PC-9 (cell line): ENCODE results near the gene PRSS50. TPM values are rescaled to one million over a fixed set of nuclear protein-coding genes. Genes with fewer than 3 reads are reported as not detected.

ENCODE experiments used
- BruUV-seq: library from RNA; stranded (reverse); fragments of 400-500 nt; replicated peaks from 2 replicates; lab custom pipeline; 2021; lab: Mats Ljungman, UMichigan
- CTCF ChIA-PET: fragments of 300-600 bp; sonication (Branson Sonifier 250); formaldehyde crosslinking; loops from one replicate; lab custom pipeline; 2022; ENCODE audit warnings: antibody characterized with exemption; lab: Charles Lee
- POLR2A ChIA-PET: fragments of 300-600 bp; sonication (Branson Sonifier 250); formaldehyde crosslinking; loops from one replicate; lab custom pipeline; 2022; ENCODE audit warnings: antibody characterized with exemption; ENCODE audit not compliant: unreplicated experiment; lab: Charles Lee
- DNase-seq, 2 experiments: peaks; one replicate each; pipeline versions ENCODE4 v3.0.0 to v3.0.0-alpha.2; 2015 to 2022; ENCODE audit warnings: mixed read lengths in 1 of 2
- H2AFZ ChIP-seq: fragments of 200-600 bp; sonication (generic); 2 replicates; pipeline ENCODE4 v1.8.1; 2017; ENCODE audit warnings: antibody characterized with exemption
- H3F3A ChIP-seq: fragments of 200-600 bp; sonication (generic); 2 replicates; pipeline ENCODE4 v1.8.1; 2017; ENCODE audit warnings: antibody characterized with exemption, mild to moderate bottlenecking, low read depth; ENCODE audit not compliant: insufficient read depth
- H3K27ac ChIP-seq: fragments of 200-600 bp; sonication (generic); 2 replicates; pipeline ENCODE4 v1.6.1; 2016; ENCODE audit warnings: mixed run types
- H3K27me3 ChIP-seq: fragments of 200-600 bp; sonication (generic); 2 replicates; pipeline ENCODE4 v1.6.1; 2016; ENCODE audit warnings: low read depth, mixed run types; ENCODE audit not compliant: insufficient read depth
- H3K36me3 ChIP-seq: fragments of 200-600 bp; sonication (generic); 2 replicates; pipeline ENCODE4 v1.6.1; 2016; ENCODE audit warnings: low read depth, mixed run types
- H3K4me1 ChIP-seq: fragments of 200-600 bp; sonication (generic); replicated peaks from 2 replicates; pipeline ENCODE4 v1.6.1; 2016; ENCODE audit warnings: mixed run types; ENCODE audit not compliant: insufficient read depth
- H3K4me2 ChIP-seq: fragments of 200-600 bp; sonication (generic); 2 replicates; pipeline ENCODE4 v1.6.1; 2017; ENCODE audit warnings: mixed run types
- H3K4me3 ChIP-seq: fragments of 200-600 bp; sonication (generic); 2 replicates; pipeline ENCODE4 v1.6.1; 2016; ENCODE audit warnings: mixed run types
- H3K79me2 ChIP-seq: fragments of 200-600 bp; sonication (generic); 2 replicates; pipeline ENCODE4 v1.6.1; 2017; ENCODE audit warnings: low read depth, mixed run types
- H3K9me2 ChIP-seq: fragments of 200-600 bp; sonication (generic); 2 replicates; pipeline ENCODE4 v1.8.1; 2017; ENCODE audit warnings: mild to moderate bottlenecking; ENCODE audit not compliant: insufficient read depth
- H3K9me3 ChIP-seq: fragments of 200-600 bp; sonication (generic); 2 replicates; pipeline ENCODE4 v1.8.1; 2016; ENCODE audit warnings: low read depth; ENCODE audit not compliant: insufficient read depth
- H4K20me1 ChIP-seq: fragments of 200-600 bp; sonication (generic); 2 replicates; pipeline ENCODE4 v1.8.1; 2017; ENCODE audit not compliant: insufficient read depth
- EZH2 ChIP-seq: fragments of 200-600 bp; sonication (generic); IDR thresholded peaks from 2 replicates; pipeline ENCODE4 v1.8.0; 2017; ENCODE audit warnings: antibody characterized with exemption, low read depth
- intact Hi-C: fragments of 100-400 bp; cut with micrococcal nuclease; formaldehyde crosslinking; loops from one replicate; pipeline ENCODE4 v1.10.0; 2022; ENCODE audit not compliant: unreplicated experiment
- total RNA-seq: library from RNA; stranded (reverse); gene quantifications from 2 replicates; pipeline ENCODE4 v1.2.3, GENCODE V29; 2021
- TF ChIP-seq, protein P1 (sequence below): fragments of 200-600 bp; sonication (generic); conservative IDR thresholded peaks from 2 replicates; pipeline ENCODE4 v1.6.1; 2017; ENCODE audit warnings: mixed run types, antibody characterized with exemption, mild to moderate bottlenecking, moderate library complexity

PRSS50 gene
- total RNA-seq, 1 experiment from 2014 or later, result 0.50 TPM

DNA sequence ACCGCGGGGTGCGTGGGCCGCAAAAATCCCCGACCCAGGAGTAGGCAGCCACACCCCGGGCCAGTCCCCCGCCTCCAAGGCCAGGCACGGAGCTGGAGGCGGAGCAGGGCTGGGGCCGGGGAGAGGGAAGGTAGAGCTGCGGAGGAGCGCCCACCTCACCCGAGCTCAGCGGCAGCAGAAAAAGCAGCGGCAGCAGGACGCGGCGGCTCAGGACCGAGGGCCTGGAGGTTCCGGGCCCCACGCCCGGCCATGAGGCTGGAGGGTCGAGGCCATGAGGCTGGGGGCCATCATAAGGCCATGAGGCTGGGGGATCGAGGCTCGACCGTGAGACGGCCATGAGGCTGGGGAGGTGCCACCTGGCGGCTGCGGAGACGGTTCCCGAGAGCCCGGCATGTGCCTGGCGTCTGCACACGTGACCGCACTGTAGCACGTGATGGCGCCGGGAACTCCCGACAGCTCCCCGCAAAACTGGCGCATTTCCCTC, 32.9 kb upstream of the PRSS50 start:
- CTCF ChIA-PET, result no interaction called here
- no TSS peak for BruUV-seq

DNA sequence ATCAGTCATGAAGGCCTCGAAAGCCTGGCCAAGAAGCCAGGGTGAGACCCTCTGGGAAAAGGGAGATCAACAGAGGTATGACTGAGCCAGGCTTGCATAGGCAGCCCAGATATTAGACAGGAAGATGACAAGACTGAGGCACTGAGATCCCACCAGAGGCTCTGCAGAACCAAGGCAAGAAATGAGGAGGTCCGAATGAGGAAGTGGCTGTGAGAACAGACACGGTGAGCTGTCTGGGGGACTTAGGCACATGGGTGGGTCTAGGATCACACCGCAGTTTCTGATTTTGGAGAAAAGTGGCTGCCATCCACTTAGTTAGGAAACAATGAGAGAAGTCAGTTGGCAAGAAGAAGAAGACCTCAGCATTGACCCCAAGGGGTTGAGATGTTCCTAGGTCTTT, 31.5 kb upstream of the PRSS50 start:
- H3K79me2 ChIP-seq, result no peaks in the 10 kb centered on the region
- no peaks in the 10 kb centered on the region for H3K9me2 ChIP-seq
- intact Hi-C loops, result no loop called here
- no peak overlapping the region for H3K4me3 ChIP-seq
- H3K27ac ChIP-seq, result no peak overlapping the region
- H3K36me3 ChIP-seq, result no peaks in the 10 kb centered on the region
- no peaks in the 10 kb centered on the region for H3K27me3 ChIP-seq
- TF ChIP-seq, protein P1, sequence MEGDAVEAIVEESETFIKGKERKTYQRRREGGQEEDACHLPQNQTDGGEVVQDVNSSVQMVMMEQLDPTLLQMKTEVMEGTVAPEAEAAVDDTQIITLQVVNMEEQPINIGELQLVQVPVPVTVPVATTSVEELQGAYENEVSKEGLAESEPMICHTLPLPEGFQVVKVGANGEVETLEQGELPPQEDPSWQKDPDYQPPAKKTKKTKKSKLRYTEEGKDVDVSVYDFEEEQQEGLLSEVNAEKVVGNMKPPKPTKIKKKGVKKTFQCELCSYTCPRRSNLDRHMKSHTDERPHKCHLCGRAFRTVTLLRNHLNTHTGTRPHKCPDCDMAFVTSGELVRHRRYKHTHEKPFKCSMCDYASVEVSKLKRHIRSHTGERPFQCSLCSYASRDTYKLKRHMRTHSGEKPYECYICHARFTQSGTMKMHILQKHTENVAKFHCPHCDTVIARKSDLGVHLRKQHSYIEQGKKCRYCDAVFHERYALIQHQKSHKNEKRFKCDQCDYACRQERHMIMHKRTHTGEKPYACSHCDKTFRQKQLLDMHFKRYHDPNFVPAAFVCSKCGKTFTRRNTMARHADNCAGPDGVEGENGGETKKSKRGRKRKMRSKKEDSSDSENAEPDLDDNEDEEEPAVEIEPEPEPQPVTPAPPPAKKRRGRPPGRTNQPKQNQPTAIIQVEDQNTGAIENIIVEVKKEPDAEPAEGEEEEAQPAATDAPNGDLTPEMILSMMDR, result no peak
- TF ChIP-seq EZH2, result no peak
- H2AFZ ChIP-seq, result no peak overlapping the region
- no peaks in the 10 kb centered on the region for H3F3A ChIP-seq
- ChIA-PET CTCF (no interaction called here), POLR2A (no interaction called here)
- H3K4me2 ChIP-seq, result no peak overlapping the region
- no peaks in the 10 kb centered on the region for H4K20me1 ChIP-seq
- no TSS peak for BruUV-seq
- no peaks in the 10 kb centered on the region for H3K4me1 ChIP-seq
- H3K9me3 ChIP-seq, result no peaks in the 10 kb centered on the region
- no peak for DNase-seq

More for the DNA sequence above, 32.9 kb upstream of the PRSS50 start:
- no peaks in the 10 kb centered on the region for H3K36me3 ChIP-seq
- H3K9me3 ChIP-seq, result no peaks in the 10 kb centered on the region
- no peaks in the 10 kb centered on the region for H3F3A ChIP-seq
- no peak for DNase-seq
- no peaks in the 10 kb centered on the region for H3K79me2 ChIP-seq
- H2AFZ ChIP-seq, result no peak overlapping the region
- POLR2A ChIA-PET, result no interaction called here
- no peaks in the 10 kb centered on the region for H3K4me1 ChIP-seq
- H3K4me3 ChIP-seq, result no peak overlapping the region
- no peak overlapping the region for H3K27ac ChIP-seq
- intact Hi-C loops, result no loop called here
- no peak for TF ChIP-seq EZH2
- TF ChIP-seq, protein P1, result no peak
- H3K27me3 ChIP-seq, result no peaks in the 10 kb centered on the region
- H3K9me2 ChIP-seq, result no peaks in the 10 kb centered on the region
- no peak overlapping the region for H3K4me2 ChIP-seq
- H4K20me1 ChIP-seq, result no peaks in the 10 kb centered on the region

DNA sequence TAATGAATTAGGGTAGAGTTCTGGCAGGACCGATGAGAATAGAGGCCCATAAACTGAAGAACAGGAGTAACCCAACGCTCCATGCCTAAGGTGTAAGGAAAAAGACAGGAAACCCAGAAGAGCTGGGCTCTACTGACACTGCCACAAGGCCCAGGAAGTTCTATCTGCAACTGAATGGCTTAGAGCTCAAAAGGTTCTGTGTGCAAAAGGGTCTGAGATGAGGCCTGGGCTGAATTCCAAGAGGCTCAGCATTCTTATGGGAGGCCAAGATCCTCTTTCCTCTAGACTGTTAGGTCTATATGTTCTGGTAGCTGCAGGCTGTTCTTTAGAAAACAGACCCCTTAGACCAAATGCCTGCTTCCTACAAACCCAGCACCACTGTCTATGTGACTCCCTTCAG, 30.5 kb upstream of the PRSS50 start:
- no peak overlapping the region for H2AFZ ChIP-seq
- H3K9me2 ChIP-seq, result no peaks in the 10 kb centered on the region
- H3F3A ChIP-seq, result no peaks in the 10 kb centered on the region
- TF ChIP-seq, protein P1, result no peak
- no peak for TF ChIP-seq EZH2
- no TSS peak for BruUV-seq
- intact Hi-C loops, result no loop called here
- no peaks in the 10 kb centered on the region for H3K79me2 ChIP-seq
- H3K27me3 ChIP-seq, result no peaks in the 10 kb centered on the region
- ChIA-PET CTCF (no interaction called here), POLR2A (no interaction called here)
- no peak overlapping the region for H3K27ac ChIP-seq
- H3K9me3 ChIP-seq, result no peaks in the 10 kb centered on the region
- no peaks in the 10 kb centered on the region for H3K36me3 ChIP-seq
- DNase-seq, result no peak
- no peaks in the 10 kb centered on the region for H4K20me1 ChIP-seq
- H3K4me3 ChIP-seq, result no peak overlapping the region
- H3K4me1 ChIP-seq, result no peaks in the 10 kb centered on the region
- no peak overlapping the region for H3K4me2 ChIP-seq
